ENCODE data around the gene OR10A6. TPM values are rescaled to one million over a fixed set of nuclear protein-coding genes. Genes with fewer than 3 reads are reported as not detected.

OR10A6 gene, protein sequence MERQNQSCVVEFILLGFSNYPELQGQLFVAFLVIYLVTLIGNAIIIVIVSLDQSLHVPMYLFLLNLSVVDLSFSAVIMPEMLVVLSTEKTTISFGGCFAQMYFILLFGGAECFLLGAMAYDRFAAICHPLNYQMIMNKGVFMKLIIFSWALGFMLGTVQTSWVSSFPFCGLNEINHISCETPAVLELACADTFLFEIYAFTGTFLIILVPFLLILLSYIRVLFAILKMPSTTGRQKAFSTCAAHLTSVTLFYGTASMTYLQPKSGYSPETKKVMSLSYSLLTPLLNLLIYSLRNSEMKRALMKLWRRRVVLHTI
- total RNA-seq: not detected

DNA sequence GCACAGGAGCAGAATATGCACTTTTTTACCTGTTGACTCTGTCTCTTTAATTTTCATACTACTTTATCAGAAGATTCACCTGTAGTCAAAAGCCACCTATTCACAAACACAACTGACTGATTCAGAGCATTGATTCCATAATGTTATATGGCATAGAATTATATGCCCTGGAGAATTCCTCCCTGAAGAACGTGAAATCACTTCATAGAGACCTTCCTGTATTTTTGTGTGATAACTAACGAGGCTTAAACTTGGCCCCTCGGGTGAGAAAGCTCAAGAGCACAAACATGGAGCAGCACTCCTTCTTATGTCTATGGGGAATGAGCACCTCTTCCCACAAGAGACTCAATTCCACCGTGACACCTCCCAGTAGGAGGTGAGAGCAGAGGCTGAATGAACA is at the start of gene OR10A6:
OR10A6 (minus strand) TSS at position 101 of the 400 bp plus-strand sequence. CDS start 2,606 bp downstream, outside the sequence.
- no peak for DNase-seq

DNA sequence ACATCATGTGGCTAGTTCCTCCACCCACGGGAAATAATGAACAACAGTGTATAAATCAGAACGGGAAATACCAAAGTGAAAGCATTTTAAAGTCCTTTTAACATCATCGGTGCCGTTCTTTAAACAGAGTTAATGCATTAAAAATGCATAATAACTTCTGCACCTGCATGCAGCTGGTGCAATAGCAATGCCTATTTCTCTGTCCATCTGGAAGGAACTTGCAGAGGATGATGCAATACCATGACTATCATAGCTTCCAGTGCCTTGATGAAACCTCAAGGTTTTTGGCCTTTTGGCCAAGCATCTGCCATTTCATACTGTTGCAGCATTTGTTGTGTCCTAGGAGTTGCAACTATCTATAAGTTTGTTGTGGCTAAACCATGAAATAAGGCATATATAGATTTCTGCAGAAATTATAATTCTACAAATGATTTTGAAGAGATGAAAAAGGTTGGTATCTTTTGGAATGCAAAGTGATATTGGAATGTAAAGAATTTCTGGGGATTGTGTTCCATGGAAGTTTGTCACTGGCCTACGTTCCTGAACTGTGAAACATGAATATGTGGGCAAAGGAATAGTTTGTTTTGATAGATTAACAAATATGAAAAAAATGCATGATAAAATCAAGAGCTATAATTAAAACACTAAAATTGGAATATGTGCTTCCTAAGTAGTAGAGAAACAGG is 46.3 kb upstream of the OR10A6 start:
- DNase-seq: no peak

DNA sequence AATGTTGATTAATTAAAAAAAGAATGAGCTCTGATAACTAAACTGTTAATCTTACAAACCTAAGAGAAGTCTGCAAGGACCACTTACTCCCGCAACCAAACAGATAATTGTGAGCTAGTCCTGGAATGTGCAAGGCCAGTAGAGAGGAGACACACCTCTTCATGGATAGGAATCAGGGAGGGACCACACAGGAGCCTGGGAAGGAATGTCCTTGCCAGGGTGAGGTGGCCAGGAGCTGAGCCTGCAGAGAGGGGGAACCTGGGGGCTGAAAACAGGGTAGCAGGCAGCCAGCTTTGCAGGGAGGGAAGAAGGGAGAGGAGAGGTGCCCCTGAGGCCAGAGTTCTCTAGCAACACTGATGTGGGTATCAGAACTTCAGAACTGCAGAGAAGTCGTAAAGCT is 43.6 kb upstream of the OR10A6 start:
- DNase-seq: no peak

DNA sequence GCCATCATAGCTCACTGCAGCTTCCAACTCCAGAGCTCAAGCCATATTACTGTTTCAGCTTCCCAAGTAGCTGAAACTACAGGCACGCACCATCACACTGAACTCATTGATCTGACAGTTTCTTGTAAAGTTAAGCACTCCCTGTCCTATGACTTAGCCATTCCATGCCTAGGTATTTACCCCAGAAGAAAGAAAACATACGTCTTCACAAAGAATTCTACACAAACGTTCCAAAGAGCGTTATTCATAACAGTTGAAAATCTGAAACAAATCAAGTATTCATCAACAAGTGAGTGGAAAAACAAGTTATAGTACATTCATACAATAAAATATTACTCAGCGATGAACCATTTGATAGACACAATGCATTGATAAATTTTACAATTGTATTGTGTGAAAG is 41.9 kb upstream of the OR10A6 start:
- no peak for DNase-seq

DNA sequence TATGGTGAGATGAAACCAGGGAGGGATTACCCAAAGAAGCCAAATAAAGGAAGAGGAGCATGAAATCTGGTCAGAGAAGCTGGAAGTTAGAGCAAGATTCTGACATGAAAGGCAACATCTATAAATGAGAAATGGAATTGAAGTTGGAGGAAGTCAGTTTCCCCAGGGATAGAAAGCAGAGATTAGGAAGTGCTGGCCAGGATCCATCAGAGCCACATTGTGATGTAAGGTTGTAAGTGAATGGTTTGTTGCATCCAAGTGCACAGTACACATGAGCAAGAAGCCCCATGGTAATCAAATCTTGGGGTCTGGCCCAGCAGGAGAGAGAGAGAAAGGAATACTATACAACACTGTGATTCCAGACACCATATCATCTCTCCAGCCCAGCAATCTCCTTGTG is 40.8 kb upstream of the OR10A6 start:
- DNase-seq: no peak

DNA sequence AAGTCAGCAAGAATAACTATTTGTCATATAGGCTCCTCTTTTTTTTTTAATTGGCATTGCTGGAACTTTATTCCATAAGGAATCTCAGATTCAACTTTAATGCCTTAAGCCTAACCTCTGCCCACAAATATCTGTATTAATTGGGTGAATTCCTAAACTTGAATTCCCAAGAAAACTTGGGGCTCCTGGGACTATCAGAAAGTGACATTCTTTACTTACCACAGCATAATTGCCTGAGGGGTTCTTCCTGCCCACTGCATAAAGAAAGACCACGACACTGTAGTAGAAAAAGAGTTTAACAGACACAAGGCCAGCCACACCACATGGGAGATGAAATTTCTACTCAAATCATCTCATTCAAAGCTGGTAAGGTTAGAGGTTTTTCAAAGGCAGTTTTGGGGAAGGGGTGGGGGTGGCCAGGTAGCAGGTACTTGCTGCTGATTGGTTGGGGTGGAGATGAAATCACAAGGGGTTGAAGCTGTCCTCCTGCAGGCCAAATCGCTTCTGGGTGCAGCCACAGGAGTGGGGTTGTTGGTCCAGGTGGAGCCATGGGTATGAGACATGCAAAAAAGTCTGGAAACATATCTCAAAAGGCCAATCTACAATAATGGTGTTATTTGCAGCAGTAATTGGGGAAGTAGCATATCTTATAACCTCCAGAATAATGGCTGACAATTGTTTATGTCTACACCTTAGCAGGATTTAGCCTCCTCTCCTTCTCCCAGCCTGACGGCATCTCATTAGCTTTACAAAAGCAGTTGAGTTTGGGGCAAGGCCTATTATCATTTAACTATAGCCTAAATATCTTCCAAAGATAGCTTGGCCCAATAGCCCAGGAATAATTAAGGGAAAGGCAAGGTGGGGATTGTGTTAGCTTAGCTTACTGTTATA is 38.9 kb upstream of the OR10A6 start:
- no peak for DNase-seq

DNA sequence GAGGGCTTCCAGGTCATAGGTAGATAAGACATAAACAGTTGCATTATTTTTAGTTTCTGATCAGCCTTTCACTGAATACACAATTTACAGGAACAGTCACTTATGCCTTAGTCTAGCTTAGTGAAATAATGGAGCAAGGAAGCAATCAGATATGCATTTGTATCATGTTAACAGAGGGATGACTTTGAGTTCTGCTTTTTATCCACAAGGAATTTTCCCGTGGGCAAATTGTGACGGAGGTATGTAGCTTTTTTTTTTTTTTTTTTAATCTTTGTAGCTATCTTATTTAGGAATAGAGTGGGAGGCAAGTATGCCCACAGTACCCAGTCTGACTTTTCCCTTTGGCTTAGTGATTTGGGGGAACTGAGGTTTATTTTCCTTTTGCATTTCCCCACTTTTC is 37.6 kb upstream of the OR10A6 start:
- DNase-seq: no peak

DNA sequence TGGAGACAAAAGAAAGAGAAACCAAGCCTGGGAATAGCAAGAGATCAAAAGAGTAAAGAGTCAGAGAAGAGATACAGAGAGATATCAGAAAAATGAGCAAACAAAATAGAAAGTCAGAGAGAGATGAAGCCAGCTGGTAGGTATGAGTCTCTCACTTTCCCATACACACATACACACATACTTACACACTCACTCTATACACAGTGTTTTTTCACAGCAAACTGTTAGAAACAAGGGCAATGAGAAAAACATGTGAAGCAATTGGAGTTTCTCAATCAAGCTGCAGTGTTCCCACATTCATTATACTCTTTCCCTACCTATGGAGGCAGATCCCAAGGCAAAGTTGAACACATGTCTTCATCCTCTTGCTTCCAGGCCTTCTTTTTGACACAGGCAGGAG is 36.8 kb upstream of the OR10A6 start:
- DNase-seq: no peak

DNA sequence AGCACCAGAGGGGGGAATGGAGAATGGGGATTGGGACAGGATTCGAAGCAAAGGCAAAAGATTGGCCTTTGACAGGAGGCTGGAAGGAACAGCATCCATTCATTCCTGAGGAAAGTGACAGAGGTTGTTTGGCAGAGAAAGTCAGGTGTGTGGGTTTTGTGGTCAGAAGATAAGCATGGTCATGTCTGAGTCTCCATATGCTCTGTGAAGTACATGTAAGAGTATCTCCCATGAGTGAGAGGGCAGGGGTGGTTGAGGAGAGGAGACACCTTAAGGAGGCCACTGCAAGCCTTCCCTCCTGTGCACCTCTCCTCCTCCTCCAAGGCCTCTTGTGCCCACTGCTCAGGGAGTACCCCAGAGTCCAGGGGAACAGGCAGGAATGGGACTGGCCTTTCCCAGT is 36.0 kb upstream of the OR10A6 start:
- no peak for DNase-seq

DNA sequence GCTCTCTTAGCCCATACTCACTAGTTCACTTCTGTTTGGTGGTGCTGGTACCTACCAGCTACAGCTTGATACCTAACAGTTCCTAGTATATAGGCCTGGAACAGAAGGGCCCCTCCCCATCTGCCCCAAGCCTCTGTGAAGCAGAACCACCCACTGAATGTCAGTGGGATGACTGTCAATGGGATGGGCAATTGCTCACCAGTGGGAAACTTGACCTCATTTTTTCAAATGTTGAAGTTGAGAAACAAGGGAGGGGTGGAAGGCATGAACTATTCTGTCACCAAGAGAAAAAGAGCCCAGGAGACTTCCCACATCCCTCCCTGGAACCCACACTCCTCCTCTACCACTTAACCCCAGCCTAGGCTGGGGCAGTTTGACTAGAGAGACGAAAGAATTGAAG is 34.3 kb upstream of the OR10A6 start, which contains the start of gene NLRP10:
NLRP10 (minus strand) TSS at position 62 of the 400 bp plus-strand sequence. CDS start 1,952 bp downstream, outside the sequence.
- DNase-seq: no peak

DNA sequence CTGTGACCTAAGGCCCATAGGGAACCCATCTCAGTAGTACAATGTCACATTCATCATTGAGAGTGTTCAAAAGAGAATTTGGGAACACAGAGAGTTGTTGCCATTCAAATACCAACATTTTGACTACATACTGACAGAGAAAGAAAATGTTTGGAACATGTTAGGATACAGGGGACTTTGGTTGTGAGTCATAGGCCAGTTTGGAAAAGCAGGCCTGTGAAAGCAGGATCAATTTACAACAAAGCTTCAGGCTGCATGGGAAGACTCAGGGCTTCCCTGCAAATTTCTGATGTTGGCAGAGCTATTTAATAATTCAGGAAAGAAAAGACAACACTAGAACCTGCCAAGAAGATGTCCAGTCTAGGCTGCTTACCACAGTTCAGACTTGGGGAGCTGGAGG is 33.8 kb upstream of the OR10A6 start:
- no peak for DNase-seq

DNA sequence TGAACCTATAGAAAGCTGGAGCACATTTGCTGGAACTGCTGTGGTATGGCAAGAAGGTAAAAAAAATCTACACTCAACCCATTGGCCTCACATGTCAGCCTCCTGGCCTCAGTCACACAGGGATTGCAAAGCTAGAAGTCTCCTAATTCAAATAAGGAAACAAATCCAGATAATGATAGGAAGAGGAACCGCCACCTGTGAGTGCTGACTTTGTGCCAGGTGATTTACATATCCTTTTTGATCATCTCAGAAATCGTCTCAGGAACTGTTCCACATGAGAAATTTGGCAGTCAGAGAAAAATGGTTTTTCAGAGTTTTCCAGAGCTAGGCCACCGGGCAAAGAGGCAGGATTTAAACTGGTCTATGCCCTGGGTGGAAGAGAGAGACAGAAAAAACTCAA is 33.2 kb upstream of the OR10A6 start:
- no peak for DNase-seq

DNA sequence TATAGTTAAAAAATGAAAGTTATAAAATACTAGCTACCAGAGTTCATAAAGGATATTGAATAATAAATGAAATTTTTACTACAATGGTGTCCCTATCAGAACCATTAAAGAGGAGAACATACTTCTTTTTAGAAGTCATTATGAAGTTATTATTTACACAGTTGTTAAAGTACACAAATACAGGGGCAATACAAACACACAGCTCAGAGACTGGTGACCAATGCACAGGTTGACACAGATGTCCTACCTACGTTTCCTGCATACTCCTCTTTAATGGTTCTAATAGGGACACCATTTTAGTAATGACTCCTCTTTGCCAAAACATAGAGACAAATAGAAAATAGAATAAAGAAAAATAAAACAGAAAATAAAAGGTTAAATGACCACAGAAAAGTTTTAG is 24.1 kb upstream of the OR10A6 start:
- no peak for DNase-seq

DNA sequence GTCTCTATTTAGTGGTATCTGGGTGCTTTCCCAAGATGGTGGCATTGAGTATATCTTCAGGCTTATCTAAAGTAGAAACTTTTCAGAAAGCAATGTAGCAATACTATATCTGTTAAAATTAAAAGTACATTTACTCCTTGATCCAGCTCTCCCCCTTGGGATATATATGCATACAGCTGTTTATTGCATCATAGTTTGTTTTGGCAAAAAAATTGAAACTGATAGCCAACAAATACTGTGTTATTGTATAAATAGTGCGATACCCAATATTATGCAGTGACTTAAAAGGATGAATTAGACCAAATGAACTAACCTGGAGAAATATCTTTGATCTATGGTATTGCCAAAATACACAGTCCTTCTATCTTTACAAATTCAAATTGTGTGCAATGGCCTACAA is 18.9 kb upstream of the OR10A6 start:
- no peak for DNase-seq

DNA sequence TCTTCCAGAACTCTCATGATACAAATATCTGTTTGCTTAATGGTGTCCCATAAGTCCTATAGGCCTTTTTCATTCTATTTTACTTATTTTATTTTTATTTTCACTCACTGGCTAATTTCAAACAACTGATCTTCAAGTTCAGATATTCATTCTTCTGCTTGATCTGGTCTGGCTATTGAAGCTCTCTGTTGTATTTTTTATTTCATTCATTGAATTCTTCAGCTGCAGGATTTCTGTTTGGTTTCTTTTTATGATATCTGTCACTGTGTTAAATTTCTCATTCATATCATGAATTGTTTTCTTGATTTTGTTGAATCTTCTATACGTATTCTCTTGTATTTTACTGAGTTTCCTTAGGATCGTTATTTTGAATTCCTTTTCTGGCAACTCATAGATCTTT is 13.1 kb upstream of the OR10A6 start:
- no peak for DNase-seq

DNA sequence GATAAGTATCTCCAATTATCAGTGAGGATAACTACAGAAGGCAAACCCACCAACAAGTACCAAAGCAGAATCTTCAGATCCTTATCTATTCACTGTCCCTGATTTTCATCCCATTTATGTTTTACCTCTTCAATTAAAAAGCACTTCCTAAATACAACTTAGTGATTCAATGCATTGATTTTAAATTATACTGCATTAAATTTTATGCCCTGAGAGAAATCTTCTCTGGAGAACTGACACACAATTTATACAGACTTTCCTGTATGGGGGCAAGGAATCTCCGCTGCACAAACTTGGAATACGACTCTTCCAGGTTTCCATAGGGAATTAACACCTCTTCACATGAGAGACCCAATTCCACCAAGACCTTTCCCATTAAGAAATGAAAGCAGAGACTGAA is 10.5 kb upstream of the OR10A6 start, which contains the start of gene OR10A3:
OR10A3 (minus strand) TSS at position 101 of the 400 bp plus-strand sequence. CDS start 2,188 bp downstream, outside the sequence.
- no peak for DNase-seq

DNA sequence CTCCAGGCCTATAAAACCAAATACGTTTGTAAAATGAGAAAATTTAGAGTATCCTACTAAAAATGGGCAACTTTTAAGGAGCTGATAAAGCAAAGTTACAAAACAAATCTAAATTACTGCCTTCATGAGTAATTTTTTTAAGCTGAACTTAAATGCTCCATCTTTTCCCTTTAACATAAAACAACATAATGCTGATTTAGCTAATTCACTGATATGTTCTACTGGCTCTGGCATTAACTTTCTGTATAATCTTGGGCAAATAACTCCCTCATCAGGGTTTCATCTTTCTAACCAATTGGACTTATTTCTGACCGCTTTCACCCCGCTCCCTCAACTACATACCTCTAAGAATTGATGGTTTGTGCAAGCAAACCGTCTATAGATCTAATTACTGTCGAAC is 10.1 kb upstream of the OR10A6 start:
- no peak for DNase-seq

DNA sequence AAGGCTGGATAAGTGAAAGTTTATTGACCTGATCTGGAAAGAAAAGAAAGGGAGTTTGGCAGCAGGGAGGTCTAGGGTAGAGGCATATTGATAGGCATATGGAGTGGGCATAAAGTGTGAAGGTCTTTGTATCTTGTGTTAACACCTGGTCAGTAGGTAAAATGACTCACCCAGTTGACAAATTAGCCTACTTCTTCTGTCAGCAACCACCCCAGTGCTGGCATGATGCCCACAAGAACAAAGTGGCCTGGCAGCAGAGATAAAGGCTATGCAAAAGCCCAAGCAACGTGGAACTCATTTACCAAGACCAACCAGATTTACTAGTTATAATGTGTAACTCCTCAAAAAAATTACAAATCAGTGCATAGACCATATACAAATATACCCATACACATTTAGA is 5.5 kb upstream of the OR10A6 start:
- no peak for DNase-seq

DNA sequence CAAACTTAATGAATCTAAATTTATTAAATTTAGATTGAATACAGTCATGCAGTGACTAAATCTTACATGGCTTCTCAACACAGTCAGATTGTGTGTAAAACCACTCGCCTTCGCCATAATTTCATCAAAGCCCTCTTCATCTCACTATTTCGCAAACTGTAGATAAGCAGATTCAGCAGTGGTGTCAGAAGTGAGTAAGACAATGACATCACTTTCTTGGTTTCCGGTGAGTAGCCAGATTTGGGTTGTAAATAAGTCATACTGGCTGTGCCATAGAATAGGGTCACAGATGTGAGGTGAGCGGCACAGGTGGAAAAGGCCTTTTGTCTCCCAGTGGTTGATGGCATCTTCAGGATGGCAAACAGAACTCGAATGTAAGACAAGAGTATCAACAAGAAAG is 3.4 kb downstream of the OR10A6 start:
- no peak for DNase-seq

DNA sequence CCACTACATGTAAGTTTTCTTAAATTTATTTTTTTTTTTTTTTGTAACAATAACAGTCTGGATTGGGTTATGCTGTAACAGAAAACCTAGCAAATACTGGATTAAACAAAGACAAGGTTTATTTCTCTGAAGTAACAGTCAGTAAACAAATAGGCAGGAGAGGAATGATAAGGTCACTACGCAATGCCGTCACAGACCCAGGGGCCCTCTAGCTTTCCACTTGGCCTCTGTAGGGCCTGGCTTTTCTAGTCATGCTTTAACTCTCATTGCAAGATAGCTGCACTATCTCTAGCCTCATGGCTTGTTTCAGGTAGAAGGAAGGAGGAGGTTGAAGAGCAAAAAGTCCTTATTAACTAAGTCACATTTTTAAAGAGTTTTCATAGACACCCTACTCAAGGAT is 6.5 kb downstream of the OR10A6 start:
- DNase-seq: no peak

DNA sequence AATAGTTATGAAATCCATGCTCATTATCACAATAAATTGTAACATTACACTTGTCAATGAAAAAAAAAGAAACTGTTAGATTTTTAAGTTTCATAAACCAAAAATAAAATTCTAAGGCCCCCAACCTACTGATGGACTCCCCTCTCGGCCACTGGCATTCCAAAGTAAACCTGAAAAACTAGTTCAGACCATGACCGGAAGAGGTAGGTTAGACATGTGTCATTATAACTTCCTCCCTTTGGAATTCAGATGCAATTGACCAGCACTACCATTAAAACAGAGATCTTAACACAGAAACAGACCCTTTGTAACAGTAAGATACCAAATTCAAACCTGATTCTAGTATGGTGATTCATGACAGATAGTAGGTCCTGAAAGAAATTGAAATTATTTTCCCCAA is 12.9 kb downstream of the OR10A6 start:
- no peak for DNase-seq

DNA sequence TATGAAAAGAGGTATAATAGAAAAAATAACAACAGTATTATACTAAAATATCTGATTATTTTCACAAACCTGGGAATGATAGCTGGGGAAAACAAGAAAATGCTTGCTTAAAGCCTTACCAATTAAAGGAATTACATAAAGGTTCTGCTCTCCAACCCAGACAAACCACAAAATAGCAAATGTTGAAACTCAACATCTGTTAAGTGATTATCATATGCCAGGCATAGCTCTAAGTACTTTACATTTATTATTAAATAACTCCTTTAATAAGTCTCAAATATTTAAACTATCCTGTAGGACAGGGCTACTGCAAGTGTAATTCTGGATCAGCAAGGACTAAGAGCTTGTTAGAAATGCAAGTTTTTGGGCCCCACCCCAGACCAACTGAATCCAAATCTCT is 20.1 kb downstream of the OR10A6 start:
- DNase-seq: no peak

DNA sequence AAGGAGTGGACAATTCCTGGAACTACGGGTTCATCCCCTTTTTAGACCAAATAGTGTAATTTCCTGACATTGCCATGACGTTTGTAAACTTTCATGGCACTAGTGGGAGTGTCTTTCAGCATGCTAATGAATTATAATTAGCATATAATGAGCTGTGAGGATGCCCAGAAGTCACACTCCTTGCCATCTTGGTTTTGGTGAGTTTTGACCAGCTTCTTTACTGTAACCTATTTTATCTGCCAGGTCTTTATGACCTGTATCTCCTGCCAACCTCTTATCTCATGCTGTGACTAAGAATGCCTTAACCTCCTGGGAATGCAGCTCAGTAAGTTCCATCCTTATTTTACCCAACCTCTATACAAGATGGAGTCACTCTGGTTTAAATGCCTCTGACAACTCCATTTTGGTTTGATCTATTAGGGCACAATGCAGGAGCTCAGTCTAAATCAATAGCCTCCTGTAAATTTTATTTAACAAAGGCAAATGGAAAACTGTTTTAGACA is 20.7 kb downstream of the OR10A6 start:
- DNase-seq: no peak
